K562 (cell line): ENCODE measurements around the gene PPM1H. TPM values are rescaled to one million over a fixed set of nuclear protein-coding genes. Genes with fewer than 3 reads are reported as not detected.

ENCODE experiments used
- ATAC-seq: fragments of 200-7000 bp; cut with Tn5 transposase; 3 replicates; pipeline ENCODE4 v1.9.1; 2020; ENCODE audit warnings: moderate library complexity
- BruUV-seq: library from RNA; stranded (reverse); fragments of 400-500 nt; replicated peaks from 2 replicates; lab custom pipeline; 2021; lab: Mats Ljungman, UMichigan
- CTCF ChIA-PET: fragments of 300-600 bp; formaldehyde crosslinking; extraction: SDS; loops from one replicate; lab custom pipeline; 2021; ENCODE audit warnings: low intra/inter-chr PET ratio; lab: Yijun Ruan, JAX
- POLR2A ChIA-PET: fragments of 300-600, 350-650 bp; sonication (Branson Sonifier 250); formaldehyde crosslinking; extraction: SDS; loops from one replicate; lab custom pipeline; 2021; ENCODE audit warnings: antibody characterized with exemption, inconsistent platforms; lab: Yijun Ruan, JAX
- DNase-seq, 4 experiments: peaks; one replicate each; pipeline versions ENCODE4 v3.0.0 to v3.0.0-alpha.2; 2011 to 2018; ENCODE audit warnings: low spot score in 3 of 4, mixed read lengths in 3 of 4; ENCODE audit errors: extremely low read depth in 1 of 4
- FAIRE-seq: peaks from 2 replicates; lab custom pipeline; 2011; peaks lifted over from hg19 to GRCh38; lab: Jason Lieb, UNC
- H2AFZ ChIP-seq: 2 replicates; pipeline ENCODE4 v1.6.0; 2011; ENCODE audit warnings: low read depth, low read length, control low read depth, inconsistent platforms
- H3K27ac ChIP-seq: fragments of 200-600 bp; 3 replicates; pipeline ENCODE4 v1.8.0; 2011; ENCODE audit warnings: low read depth, mild to moderate bottlenecking, control low read depth, inconsistent platforms, low read length, moderate library complexity, mixed read lengths; ENCODE audit errors: extremely low read depth
- H3K27me3 ChIP-seq, 2 experiments: fragments of 300-600 bp in 1 of 2; 2 replicates in 1 of 2; 3 replicates in 1 of 2; pipeline versions ENCODE4 v1.6.0 to v1.8.0; 2011; ENCODE audit warnings: inconsistent platforms in 2 of 2, low read length in 2 of 2, mild to moderate bottlenecking in 1 of 2, mixed read lengths in 1 of 2, moderate library complexity in 1 of 2; ENCODE audit not compliant: control insufficient read depth in 2 of 2, insufficient read depth in 2 of 2
- H3K36me3 ChIP-seq: fragments of 300-600 bp; 3 replicates; pipeline ENCODE4 v1.8.0; 2011; ENCODE audit warnings: mild to moderate bottlenecking, low read length, inconsistent platforms; ENCODE audit not compliant: control insufficient read depth, insufficient read depth
- H3K4me1 ChIP-seq, 2 experiments: fragments of 200-600 bp in 1 of 2; replicated peaks in 1 of 2; 2 replicates in 1 of 2; 3 replicates in 1 of 2; pipeline versions ENCODE4 v1.5.1 to v1.8.0; 2011; ENCODE audit warnings: inconsistent platforms in 2 of 2, low read length in 2 of 2, mild to moderate bottlenecking in 1 of 2, mixed read lengths in 1 of 2, moderate library complexity in 1 of 2; ENCODE audit not compliant: control insufficient read depth in 2 of 2, insufficient read depth in 2 of 2
- H3K4me2 ChIP-seq: 2 replicates; pipeline ENCODE4 v1.6.1; 2011; ENCODE audit warnings: low read length, control low read depth, inconsistent platforms, mixed read lengths; ENCODE audit not compliant: insufficient read depth
- H3K4me3 ChIP-seq: fragments of 200-600 bp; sonication (generic), shearing (Covaris generic); 2 replicates; pipeline ENCODE4 v1.5.1; 2016; ENCODE audit warnings: control low read depth, inconsistent platforms
- H3K79me2 ChIP-seq: fragments of 200-600 bp; 3 replicates; pipeline ENCODE4 v1.8.0; 2011; ENCODE audit warnings: low read length, inconsistent platforms; ENCODE audit not compliant: control insufficient read depth, insufficient read depth
- H3K9ac ChIP-seq, 2 experiments: 2 replicates each; pipeline versions ENCODE4 v1.6.0 to v1.6.1; 2011; ENCODE audit warnings: low read depth in 2 of 2, low read length in 2 of 2, control low read depth in 1 of 2, inconsistent platforms in 1 of 2, mild to moderate bottlenecking in 1 of 2, mixed read lengths in 1 of 2; ENCODE audit not compliant: insufficient read depth in 1 of 2
- H3K9me1 ChIP-seq: one replicate; pipeline ENCODE4 v1.6.0; 2011; ENCODE audit warnings: inconsistent platforms, mild to moderate bottlenecking, low read length, moderate library complexity; ENCODE audit not compliant: control insufficient read depth, insufficient read depth
- H3K9me3 ChIP-seq: replicated peaks from 2 replicates; pipeline ENCODE4 v1.5.1; 2011; ENCODE audit warnings: low read depth, low read length, inconsistent platforms; ENCODE audit not compliant: control insufficient read depth, insufficient read depth
- H4K20me1 ChIP-seq: replicated peaks from 2 replicates; pipeline ENCODE4 v1.6.1; 2011; ENCODE audit warnings: low read length, inconsistent platforms, mixed read lengths; ENCODE audit not compliant: control insufficient read depth, insufficient read depth
- BRD4 ChIP-seq: fragments of 200-600 bp; sonication (generic); IDR thresholded peaks from 2 replicates; pipeline ENCODE4 v1.6.1; 2017; ENCODE audit warnings: inconsistent platforms
- DPF2 ChIP-seq: fragments of 450-650 bp; IDR thresholded peaks from 2 replicates; pipeline ENCODE4 v1.6.1; 2016
- MTA3 ChIP-seq: fragments of 450-650 bp; formaldehyde crosslinking; IDR thresholded peaks from 2 replicates; pipeline ENCODE4 v1.6.1; 2017; ENCODE audit warnings: mild to moderate bottlenecking, borderline replicate concordance
- NONO ChIP-seq, 2 experiments: fragments of 200-400 bp in 1 of 2; fragments of 450-650 bp in 1 of 2; formaldehyde crosslinking in 1 of 2; IDR thresholded peaks; 2 replicates each; pipeline ENCODE4 v1.6.1; 2017; ENCODE audit warnings: low read depth in 2 of 2, mild to moderate bottlenecking in 2 of 2, moderate library complexity in 2 of 2, low read length in 1 of 2
- POLR3A ChIP-seq: IDR thresholded peaks from 2 replicates; pipeline ENCODE4 v1.6.1; 2011; ENCODE audit warnings: borderline replicate concordance, mild to moderate bottlenecking, moderate library complexity; ENCODE audit not compliant: insufficient read length, insufficient read depth; ENCODE audit errors: extremely low read depth
- RREB1 ChIP-seq: fragments of 250-450 bp; sonication (Bioruptor Pico); IDR thresholded peaks from 2 replicates; pipeline ENCODE4 v1.4.0; 2020
- SREBF1 ChIP-seq: fragments of 150-350 bp; IDR thresholded peaks from 2 replicates; pipeline ENCODE4 v1.6.1; 2014; ENCODE audit warnings: antibody characterized with exemption, low read depth, low read length, borderline replicate concordance
- ZBTB26 ChIP-seq: fragments of 450-650 bp; formaldehyde crosslinking; IDR thresholded peaks from 2 replicates; pipeline ENCODE4 v1.4.0; 2022; ENCODE audit warnings: missing genetic modification characterization
- ZBTB34 ChIP-seq: fragments of 250-450 bp; sonication (Bioruptor Pico); IDR thresholded peaks from 2 replicates; pipeline ENCODE4 v1.8.0; 2021; ENCODE audit warnings: mild to moderate bottlenecking, moderate library complexity
- ZNF146 ChIP-seq: IDR thresholded peaks from one replicate; pipeline ENCODE4 v1.6.1; 2018; ENCODE audit warnings: missing compliant biosample characterization; ENCODE audit not compliant: unreplicated experiment
- ZNF212 ChIP-seq: fragments of 450-650 bp; formaldehyde crosslinking; IDR thresholded peaks from 2 replicates; pipeline ENCODE4 v1.4.0; 2020; ENCODE audit warnings: mild to moderate bottlenecking
- ZNF695 ChIP-seq: fragments of 450-650 bp; formaldehyde crosslinking; IDR thresholded peaks from 2 replicates; pipeline ENCODE4 v1.4.0; 2020; ENCODE audit warnings: mild to moderate bottlenecking, moderate library complexity
- WGBS: fragments of 100-300 bp; shearing (Covaris generic); methylation state at CpG from one replicate; pipeline ENCODE4 v1.1.6; 2016; ENCODE audit warnings: low coverage, mixed read lengths; ENCODE audit not compliant: insufficient coverage; ENCODE audit errors: missing lambda C conversion rate; 5-methylcytosine and 5-hydroxymethylcytosine counted together
- in situ Hi-C: fragments of 300-500 bp; cut with MboI; formaldehyde crosslinking; loops from 4 replicates; pipeline ENCODE4 v1.15.0; 2018; ENCODE audit warnings: inconsistent platforms, mixed read lengths
- intact Hi-C: fragments of 100-400 bp; cut with micrococcal nuclease; formaldehyde crosslinking; loops from 2 replicates; pipeline ENCODE4 v1.14.2; 2022
- polyA plus RNA-seq, 8 experiments: library from polyadenylated mRNA; depleted of rRNA in 4 of 8; stranded (reverse) in 5 of 8; unstranded in 3 of 8; fragments of >200 nt; fragmentation: Nextera tagmentation in 2 of 8; fragmentation: Illumina TruSeq in 1 of 8; extraction: Ambion mirVana in 2 of 8; extraction: Trizol in 1 of 8; gene quantifications; 2 replicates each; pipeline versions ENCODE4 v1.2.1 to v1.2.3, GENCODE V29; 2011 to 2014; ENCODE audit warnings: inconsistent platforms in 1 of 8, missing spikeins in 1 of 8
- total RNA-seq, 7 experiments: library from RNA; depleted of rRNA in 6 of 7; stranded (reverse); fragments of >200 nt in 6 of 7; fragmentation: Illumina TruSeq in 2 of 7; extraction: Trizol in 2 of 7; gene quantifications; 2 replicates each; pipeline versions ENCODE4 v1.2.1 to v1.2.3, GENCODE V29; 2011 to 2021; ENCODE audit warnings: low replicate concordance in 1 of 7

Gene PPM1H
- total and polyA plus RNA-seq, 9 of the 15 experiments (the other 6 are each of a cell fraction or from before 2014, with no cell fraction given), result 5.3 to 29.3 (median 11.3) TPM

- peaks cover 3% of the 10 kb centered on the region; the same call in 1 of the 3 replicates for H3K36me3 ChIP-seq
- 44% methylated on average over 2 of the region's 2 CpGs for WGBS
- H4K20me1 ChIP-seq, result no peaks in the 10 kb centered on the region
- H3K4me1 ChIP-seq, result no peaks in the 10 kb centered on the region; a peak in 2 of 5 replicates
- intact Hi-C loops (no loop called here), in situ Hi-C loops (no loop called here)
- H3K9me1 ChIP-seq, result no peaks in the 10 kb centered on the region
- ChIA-PET CTCF (no interaction called here), POLR2A (interaction anchor here (0.9 to 1.5 kb wide), 3 partner anchors 13 to 34 kb away, joined by 3 to 7 read pairs (median 5); no protein-coding TSS in a partner anchor)
- TF ChIP-seq ZNF212 (CRISPR knock-in tag), result no peak
- TF ChIP-seq MTA3, result no peak
- no peak for TF ChIP-seq ZBTB34 (CRISPR knock-in tag)
- no peak for TF ChIP-seq NONO (IDR thresholded peaks at IDR 0.05; ENCODE audit: low read depth in 2 of 2, low read length in 1 of 2)
- TF ChIP-seq ZNF146 (CRISPR knock-in tag), result no peak
- TF ChIP-seq POLR3A, result no peak
- no peak for TF ChIP-seq RREB1
- no peak for TF ChIP-seq SREBF1
- no peak for TF ChIP-seq BRD4
- TF ChIP-seq ZBTB26, result no peak
- no peak for TF ChIP-seq DPF2
- no peak for TF ChIP-seq ZNF695 (CRISPR knock-in tag)
- no TSS peak for BruUV-seq
- ATAC-seq, result no peak
- no peaks in the 10 kb centered on the region for H3K27me3 ChIP-seq
- H3K4me3 ChIP-seq, result no peak overlapping the region
- H3K79me2 ChIP-seq, result no peaks in the 10 kb centered on the region
- no peak overlapping the region for H2AFZ ChIP-seq
- no peak for FAIRE-seq
- H3K9me3 ChIP-seq, result no peaks in the 10 kb centered on the region
- H3K4me2 ChIP-seq, result no peak overlapping the region
- H3K27ac ChIP-seq, result no peak overlapping the region
- DNase-seq, result no peak
- no peak overlapping the region for H3K9ac ChIP-seq
Measured at GRCh38 chr12:62707939-62708338, 227.0 kb downstream of the PPM1H start.
